ENCODE data around the gene NFIA.

GRCh38 chr1:61419196-61419595, 336.8 kb downstream of the NFIA start:
- TF ChIP-seq TAF1 (IDR thresholded peaks at IDR 0.05; ENCODE audit: low read depth, low read length) (no peak), POLR2A (IDR thresholded peaks at IDR 0.05; ENCODE audit: low read depth, low read length) (no peak), POLR2AphosphoS5 (IDR thresholded peaks at IDR 0.05; ENCODE audit: low read depth, low read length) (no peak)

Data from GM12891 (cell line).